HUES6 (cell line): Measurements from ENCODE around the gene UFM1.
"Not testable (repeated sequence)": the region's sequence is repeated elsewhere in the genome, so short reads cannot be mapped to it uniquely, and the experiment has no call there.

Source experiments
- H3K27ac ChIP-seq: 2 replicates; pipeline ENCODE4 v1.7.0; 2013; ENCODE audit warnings: low read depth, mild to moderate bottlenecking, low read length, inconsistent platforms
- H3K27me3 ChIP-seq: 2 replicates; pipeline ENCODE4 v1.6.1; 2013; ENCODE audit warnings: low read length; ENCODE audit not compliant: control insufficient read depth, insufficient read depth
- H3K36me3 ChIP-seq: 2 replicates; pipeline ENCODE4 v1.6.1; 2013; ENCODE audit warnings: low read length; ENCODE audit not compliant: control insufficient read depth, insufficient read depth
- H3K4me1 ChIP-seq: 2 replicates; pipeline ENCODE4 v1.6.1; 2013; ENCODE audit warnings: low read length; ENCODE audit not compliant: control insufficient read depth, insufficient read depth
- H3K4me3 ChIP-seq: 2 replicates; pipeline ENCODE4 v1.5.1; 2013; ENCODE audit warnings: low read depth, low read length
- H3K9ac ChIP-seq: one replicate; pipeline ENCODE4 v1.6.1; 2013; ENCODE audit warnings: mild to moderate bottlenecking, low read length
- H3K9me3 ChIP-seq: 2 replicates; pipeline ENCODE4 v1.6.1; 2013; ENCODE audit warnings: low read depth, low read length; ENCODE audit not compliant: control insufficient read depth, insufficient read depth

UFM1 gene

DNA sequence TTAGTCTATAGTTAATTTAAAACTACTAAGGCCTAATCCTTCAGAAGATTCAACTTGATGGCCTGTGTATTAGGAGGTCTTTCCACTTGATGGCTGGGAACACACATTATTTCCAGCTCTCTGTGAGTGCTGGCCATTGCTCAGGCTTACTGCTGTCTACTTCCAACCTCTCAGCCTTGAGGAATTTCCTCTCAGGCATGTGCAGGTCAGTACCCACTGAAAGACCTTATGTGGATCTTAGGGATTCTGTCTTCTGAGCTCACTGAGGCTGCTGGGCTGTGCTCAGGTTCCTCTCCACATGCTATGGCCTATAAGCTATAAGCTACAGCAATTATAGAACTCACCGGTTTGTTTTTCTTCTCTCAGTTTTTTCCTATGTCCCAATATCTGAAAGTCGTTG, 11.6 kb upstream of the UFM1 start:
- H3K4me3 ChIP-seq, result no peak overlapping the region
- H3K27me3 ChIP-seq, result no peaks in the 10 kb centered on the region
- peaks cover 10% of the 10 kb centered on the region; the same call in 1 of the 2 replicates for H3K4me1 ChIP-seq
- H3K27ac ChIP-seq, result no peak overlapping the region
- H3K36me3 ChIP-seq, result no peaks in the 10 kb centered on the region
- no peaks in the 10 kb centered on the region for H3K9me3 ChIP-seq
- H3K9ac ChIP-seq, result no peak overlapping the region

- no peaks in the 10 kb centered on the region for H3K9me3 ChIP-seq
- H3K27me3 ChIP-seq, result no peaks in the 10 kb centered on the region
- peaks cover 10% of the 10 kb centered on the region; the same call in 1 of the 2 replicates for H3K4me1 ChIP-seq
- no peak overlapping the region for H3K27ac ChIP-seq
- H3K4me3 ChIP-seq, result no peak overlapping the region
- no peak overlapping the region for H3K9ac ChIP-seq
- no peaks in the 10 kb centered on the region for H3K36me3 ChIP-seq
These were observed 9.0 kb upstream of the UFM1 start for GRCh38 chr13:38340624-38341023.

DNA sequence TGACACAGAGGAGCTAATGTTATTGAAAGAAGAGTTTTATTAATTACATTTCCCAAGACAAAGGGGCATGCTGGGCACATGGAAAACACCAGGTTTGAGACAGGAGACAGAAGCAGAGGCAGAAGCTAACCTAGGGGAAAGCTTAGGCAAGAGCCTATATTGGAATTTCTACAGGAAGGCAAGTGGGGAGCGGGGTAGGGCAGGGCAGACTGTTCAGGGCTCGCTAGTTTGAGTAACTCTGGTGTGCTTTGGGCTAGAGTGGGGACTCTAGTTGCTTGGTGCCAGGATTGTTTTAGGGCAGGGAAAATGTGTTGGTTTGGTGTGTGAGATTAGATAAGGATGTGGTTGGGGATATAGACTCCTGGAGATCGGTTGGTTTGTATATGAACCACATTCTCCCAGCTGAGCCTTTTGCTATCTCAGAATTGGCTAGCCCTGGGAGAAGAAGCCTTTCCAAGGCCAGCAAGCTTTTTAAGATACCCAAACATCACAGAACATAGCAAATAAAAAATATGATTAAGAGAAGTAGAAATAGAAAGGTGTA, 8.4 kb upstream of the UFM1 start:
- Histone ChIP-seq H3K27me3 (no peaks in the 10 kb centered on the region), H3K4me3 (no peak overlapping the region), H3K4me1 (peaks cover 11% of the 10 kb centered on the region), H3K9me3 (no peaks in the 10 kb centered on the region), H3K36me3 (no peaks in the 10 kb centered on the region), H3K27ac (no peak overlapping the region), H3K9ac (no peak overlapping the region)

- Histone ChIP-seq H3K27me3 (no peaks in the 10 kb centered on the region), H3K4me1 (peaks cover 42% of the 10 kb centered on the region), H3K27ac (peak overlapping the region; percentile 92), H3K9ac (no peak overlapping the region), H3K36me3 (peaks cover 11% of the 10 kb centered on the region), H3K9me3 (no peaks in the 10 kb centered on the region), H3K4me3 (0 out of 2 replicates have a peak overlapping the region, but pooled peaks have one; percentile 5)
These were observed 2.9 kb upstream of the UFM1 start for GRCh38 chr13:38346764-38347163.

DNA sequence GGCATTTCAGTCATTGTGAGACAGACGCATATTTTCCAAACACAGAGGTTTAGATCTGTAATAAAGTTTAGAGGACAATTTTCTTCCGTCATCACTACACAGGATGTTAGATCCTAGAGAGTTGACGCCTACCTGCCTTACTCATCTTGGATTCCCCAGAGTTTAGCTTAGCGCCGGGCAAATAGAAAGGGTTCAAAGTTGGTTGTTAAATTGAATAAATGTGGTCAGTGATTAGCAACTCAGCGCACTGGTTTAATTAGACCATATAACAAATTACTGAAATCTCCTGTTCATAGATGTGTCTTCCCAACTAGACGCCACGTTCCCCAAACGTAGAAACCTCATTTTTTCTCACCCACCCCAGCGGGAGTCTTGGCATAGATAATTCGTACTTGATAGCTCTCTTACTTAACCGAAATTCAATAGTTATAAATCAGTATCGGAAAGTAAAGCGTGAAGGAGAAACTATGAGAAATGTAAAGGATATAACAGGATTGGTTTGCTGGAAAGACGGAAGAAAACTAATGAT, 726 bp upstream of the UFM1 start:
- H3K9me3 ChIP-seq, result no peaks in the 10 kb centered on the region
- H3K9ac ChIP-seq, result peak overlapping the region; percentile 66
- H3K4me3 ChIP-seq, result peak overlapping the region; percentile 91
- peak overlapping the region; percentile 8; the same call in 1 of the 2 replicates for H3K27ac ChIP-seq
- no peaks in the 10 kb centered on the region for H3K27me3 ChIP-seq
- H3K36me3 ChIP-seq, result peaks cover 25% of the 10 kb centered on the region
- peaks cover 42% of the 10 kb centered on the region for H3K4me1 ChIP-seq

- Histone ChIP-seq H3K4me1 (peaks cover 42% of the 10 kb centered on the region), H3K27ac (peak overlapping the region; percentile 86; the same call in 1 of the 2 replicates), H3K4me3 (peak overlapping the region; percentile 91), H3K9ac (peak overlapping the region; percentile 91), H3K27me3 (no peaks in the 10 kb centered on the region), H3K36me3 (peaks cover 38% of the 10 kb centered on the region), H3K9me3 (no peaks in the 10 kb centered on the region)
These were observed 515 bp downstream of the UFM1 start for GRCh38 chr13:38350114-38350617.

DNA sequence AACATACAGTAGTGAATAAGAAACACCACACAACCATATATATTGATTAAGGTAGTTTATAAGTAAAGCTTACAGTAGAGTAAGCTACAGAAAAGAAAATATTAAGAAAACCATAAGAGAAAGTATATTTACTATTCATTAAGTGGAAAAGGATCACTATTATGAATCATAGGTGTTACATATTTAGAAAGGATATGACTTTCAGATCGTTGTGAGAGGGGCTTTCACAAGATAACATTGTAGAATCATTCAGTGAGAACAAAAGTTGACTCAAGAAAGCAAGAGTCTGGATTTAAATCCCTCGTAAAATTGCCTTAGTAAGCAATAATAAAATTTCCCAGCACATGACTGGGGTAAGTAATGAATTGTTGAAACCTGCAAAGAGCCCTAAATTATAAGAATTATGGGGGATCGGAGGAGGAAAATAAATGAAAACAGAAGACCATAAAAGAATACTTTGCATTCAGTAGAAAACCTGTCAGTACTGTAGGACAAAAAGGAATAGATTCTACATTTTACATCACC, 6.0 kb downstream of the UFM1 start:
- Histone ChIP-seq H3K4me3 (no peak overlapping the region), H3K9me3 (no peaks in the 10 kb centered on the region), H3K36me3 (peaks cover 71% of the 10 kb centered on the region), H3K27ac (no peak overlapping the region), H3K27me3 (no peaks in the 10 kb centered on the region), H3K9ac (no peak overlapping the region), H3K4me1 (peaks cover 8% of the 10 kb centered on the region; the same call in 1 of the 2 replicates)

DNA sequence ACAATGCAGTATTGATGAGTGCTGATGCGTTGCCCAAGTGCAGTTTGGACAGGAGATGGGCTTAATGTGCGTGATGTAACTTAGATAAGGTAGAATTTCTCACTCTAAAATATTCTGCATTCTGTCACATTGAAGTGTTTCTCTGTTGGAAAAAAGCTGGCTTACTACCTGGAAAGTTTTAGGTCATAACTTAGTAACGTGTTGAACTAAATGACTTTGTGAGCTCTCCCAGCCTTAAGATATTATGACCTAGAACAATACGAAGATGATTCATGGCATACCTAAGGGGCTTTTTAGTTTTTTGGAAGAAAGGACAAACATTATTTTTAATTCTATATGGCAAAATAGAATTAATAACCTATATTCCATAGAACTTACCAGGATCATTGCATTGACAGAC, 9.0 kb downstream of the UFM1 start:
- Histone ChIP-seq H3K27ac (no peak overlapping the region), H3K4me1 (no peaks in the 10 kb centered on the region), H3K27me3 (no peaks in the 10 kb centered on the region), H3K4me3 (no peak overlapping the region), H3K9ac (no peak overlapping the region), H3K9me3 (no peaks in the 10 kb centered on the region), H3K36me3 (peaks cover 71% of the 10 kb centered on the region)

DNA sequence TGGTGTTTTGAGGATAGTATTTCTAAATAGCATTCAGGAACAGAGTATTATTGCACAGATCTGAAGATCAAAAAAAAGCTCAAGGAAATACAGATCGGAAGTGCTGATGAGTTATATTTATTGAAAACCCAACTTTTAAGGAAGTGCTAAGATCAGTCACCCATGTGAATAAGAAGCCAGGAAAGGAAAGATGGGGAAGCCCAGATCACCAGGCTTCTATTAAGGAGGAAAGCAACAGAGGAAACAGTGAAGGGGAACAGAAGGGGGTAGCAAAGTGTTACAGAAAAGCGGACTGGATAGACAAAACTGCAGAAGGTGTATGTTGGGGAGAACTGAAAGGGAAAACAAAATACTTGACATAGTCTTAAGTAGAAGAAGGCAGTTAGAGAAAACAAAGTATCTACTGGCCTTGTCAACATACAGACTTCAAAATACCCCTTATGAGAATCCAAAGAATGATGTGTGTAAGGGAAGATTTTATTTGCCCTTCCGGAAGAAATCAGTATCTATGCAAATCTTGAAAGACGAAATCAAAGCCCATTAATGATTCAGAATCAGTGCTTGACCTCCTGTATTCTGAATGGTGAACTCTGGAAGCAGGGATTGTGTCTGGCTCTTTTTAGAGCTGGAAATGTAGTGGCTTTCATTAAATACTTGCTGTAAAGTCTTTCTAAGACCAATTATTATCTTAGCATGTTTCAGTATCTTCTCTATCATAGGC, 12.1 kb downstream of the UFM1 start:
- H3K36me3 ChIP-seq, result peaks cover 43% of the 10 kb centered on the region
- H3K27me3 ChIP-seq, result no peaks in the 10 kb centered on the region
- no peak overlapping the region for H3K9ac ChIP-seq
- H3K4me3 ChIP-seq, result no peak overlapping the region
- H3K4me1 ChIP-seq, result peaks cover 5% of the 10 kb centered on the region; the same call in 1 of the 2 replicates
- no peaks in the 10 kb centered on the region for H3K9me3 ChIP-seq
- no peak overlapping the region for H3K27ac ChIP-seq

DNA sequence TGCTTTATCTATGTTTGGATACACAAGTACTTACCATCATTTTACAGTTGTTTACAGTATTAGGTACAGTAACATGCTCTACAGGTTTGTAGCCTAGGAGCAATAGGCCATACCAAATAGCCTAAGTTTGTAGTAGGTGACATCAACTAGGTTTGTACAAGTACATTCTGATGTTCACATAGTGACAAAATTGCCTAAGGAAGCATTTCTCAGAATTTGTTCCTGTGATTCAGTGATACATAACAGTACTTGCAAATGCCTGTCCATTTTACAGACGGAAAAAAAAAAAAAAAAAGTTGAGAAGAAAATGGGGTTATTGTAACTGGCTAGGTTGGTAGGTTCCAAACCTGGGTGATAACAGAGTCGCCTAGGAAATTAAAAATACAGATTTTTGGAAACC, 13.6 kb downstream of the UFM1 start:
- H3K9me3 ChIP-seq, result no peaks in the 10 kb centered on the region
- peaks cover 5% of the 10 kb centered on the region; the same call in 1 of the 2 replicates for H3K4me1 ChIP-seq
- no peaks in the 10 kb centered on the region for H3K27me3 ChIP-seq
- no peak overlapping the region for H3K4me3 ChIP-seq
- H3K36me3 ChIP-seq, result peaks cover 35% of the 10 kb centered on the region
- no peak overlapping the region for H3K9ac ChIP-seq
- no peak overlapping the region for H3K27ac ChIP-seq

- H3K9ac ChIP-seq, H3K4me3 ChIP-seq: not testable (repeated sequence)
These were observed 14.1 kb downstream of the UFM1 start for GRCh38 chr13:38363746-38364145.

More at GRCh38 chr13:38363746-38364145, 14.1 kb downstream of the UFM1 start:
- H3K27me3 ChIP-seq, H3K27ac ChIP-seq, H3K4me1 ChIP-seq, H3K9me3 ChIP-seq: not testable (repeated sequence)
- peaks cover 32% of the 10 kb centered on the region for H3K36me3 ChIP-seq
